Endometrial microvascular endothelial cells (primary cell): ENCODE data around the gene EPN2. TPM values are rescaled to one million over a fixed set of nuclear protein-coding genes. Genes with fewer than 3 reads are reported as not detected.

ENCODE experiments used
- in situ Hi-C: cut with HindIII; loops from 2 replicates; pipeline ENCODE4 v1.10.0; 2017; ENCODE audit warnings: low sequenced_read_pairs, low pct_unique_long_range_greater_than_20kb; ENCODE audit errors: inconsistent ontology term
- total RNA-seq: library from RNA; depleted of rRNA; stranded (reverse); fragments of >200 nt; gene quantifications from one replicate; pipeline ENCODE4 v1.2.3, GENCODE V29; 2015; ENCODE audit errors: inconsistent ontology term

EPN2 gene
- total RNA-seq, 1 donor from 2014 or later: 19.8 TPM

DNA sequence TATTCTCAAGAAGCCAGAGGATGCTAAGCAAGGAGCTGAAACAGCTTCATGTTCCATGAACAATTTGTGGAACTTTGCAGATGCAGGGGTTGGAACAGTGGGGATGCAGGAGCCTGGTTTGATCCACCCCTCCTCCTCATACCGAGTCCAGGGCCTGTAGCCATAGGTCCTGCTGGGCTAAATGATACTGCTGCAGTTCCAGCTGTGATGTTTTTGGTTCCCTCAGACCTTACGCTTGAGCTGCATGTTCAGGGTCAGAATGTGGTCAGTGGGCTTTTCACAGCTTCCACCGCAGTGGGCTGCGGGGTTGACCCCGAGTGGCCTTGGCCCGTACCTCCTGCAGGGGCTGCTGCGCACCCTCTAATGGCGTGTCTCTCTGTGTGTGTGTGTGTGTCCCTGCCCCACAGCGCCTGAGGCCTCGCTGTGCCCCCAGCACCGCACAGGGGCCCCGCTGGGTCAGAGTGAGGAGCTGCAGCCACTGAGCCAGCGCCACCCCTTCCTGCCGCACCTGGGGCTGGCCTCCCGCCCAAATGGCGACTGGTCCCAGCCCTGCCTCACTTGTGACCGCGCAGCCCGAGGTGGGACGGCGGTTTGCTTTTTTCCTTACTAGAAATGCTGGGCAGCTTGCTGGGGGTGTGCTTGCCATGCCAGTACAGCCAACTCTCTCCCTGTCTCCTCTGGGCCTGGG lies 48.2 kb downstream of the EPN2 start:
- in situ Hi-C loops: no loop called here

DNA sequence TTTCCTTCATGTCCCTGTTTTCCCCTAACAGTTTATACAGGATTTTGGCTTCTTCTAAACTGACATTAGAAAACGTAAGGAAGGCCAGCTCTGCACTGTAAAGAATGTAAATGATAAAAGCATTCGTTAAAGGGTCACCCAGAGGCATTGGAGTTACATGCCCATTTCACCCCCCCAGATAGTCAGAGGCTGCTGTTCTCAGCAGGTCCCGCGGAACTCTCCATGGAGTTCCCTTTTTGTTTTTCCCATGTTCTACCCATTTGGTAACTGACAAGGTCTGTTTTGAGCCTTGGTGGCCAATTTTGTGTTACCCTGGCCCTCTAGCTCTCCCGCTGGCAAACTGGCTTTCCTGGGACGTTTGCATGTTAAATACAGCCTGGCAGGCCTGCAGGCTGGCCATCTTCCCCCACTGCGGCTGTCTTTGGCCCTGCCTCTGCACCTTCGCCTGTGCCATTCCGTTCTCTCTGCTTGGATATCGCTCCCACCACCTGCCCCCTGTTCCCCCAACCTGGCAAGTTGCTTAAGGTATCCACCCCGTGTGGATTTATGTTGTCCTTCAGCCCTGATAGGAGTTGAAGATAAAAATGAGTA lies 49.7 kb downstream of the EPN2 start:
- in situ Hi-C loops: no loop called here

GRCh38 chr17:19287651-19288050 lies 50.5 kb downstream of the EPN2 start:
- in situ Hi-C loops: no loop called here

- in situ Hi-C loops: no loop called here
Measured at GRCh38 chr17:19288453-19288852, 51.3 kb downstream of the EPN2 start.

DNA sequence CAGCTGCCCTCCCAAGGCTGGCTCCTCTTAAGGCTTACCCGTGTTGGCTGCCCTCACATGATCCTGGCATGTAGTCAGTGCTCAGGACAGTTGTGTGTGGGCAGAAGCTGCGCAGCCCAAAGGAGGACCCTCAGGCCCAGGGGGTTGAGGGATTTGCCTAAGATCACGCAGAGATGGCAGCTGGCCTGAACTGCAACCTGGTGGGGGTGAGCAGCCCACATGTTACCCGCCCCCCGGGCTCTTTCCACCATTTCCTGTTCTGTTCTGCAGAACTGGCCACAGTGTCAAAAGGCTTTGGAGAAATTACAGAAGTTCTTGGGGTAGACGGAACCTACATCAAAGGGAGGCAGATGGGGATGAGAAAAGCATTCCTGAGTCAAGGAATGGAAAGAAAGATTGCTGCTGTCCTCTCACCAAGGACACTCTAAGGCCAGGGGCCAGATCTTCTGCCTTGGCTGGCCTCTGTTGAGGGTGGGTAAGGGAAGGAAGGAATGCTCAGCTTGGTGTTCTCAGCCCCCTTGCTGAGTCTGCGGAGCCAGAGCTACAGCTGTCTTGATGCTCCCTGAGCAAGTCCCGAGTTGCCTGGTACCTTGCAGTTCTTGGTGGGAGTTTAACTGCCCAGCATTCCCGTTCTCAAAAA lies 53.0 kb downstream of the EPN2 start:
- in situ Hi-C loops: no loop called here

DNA sequence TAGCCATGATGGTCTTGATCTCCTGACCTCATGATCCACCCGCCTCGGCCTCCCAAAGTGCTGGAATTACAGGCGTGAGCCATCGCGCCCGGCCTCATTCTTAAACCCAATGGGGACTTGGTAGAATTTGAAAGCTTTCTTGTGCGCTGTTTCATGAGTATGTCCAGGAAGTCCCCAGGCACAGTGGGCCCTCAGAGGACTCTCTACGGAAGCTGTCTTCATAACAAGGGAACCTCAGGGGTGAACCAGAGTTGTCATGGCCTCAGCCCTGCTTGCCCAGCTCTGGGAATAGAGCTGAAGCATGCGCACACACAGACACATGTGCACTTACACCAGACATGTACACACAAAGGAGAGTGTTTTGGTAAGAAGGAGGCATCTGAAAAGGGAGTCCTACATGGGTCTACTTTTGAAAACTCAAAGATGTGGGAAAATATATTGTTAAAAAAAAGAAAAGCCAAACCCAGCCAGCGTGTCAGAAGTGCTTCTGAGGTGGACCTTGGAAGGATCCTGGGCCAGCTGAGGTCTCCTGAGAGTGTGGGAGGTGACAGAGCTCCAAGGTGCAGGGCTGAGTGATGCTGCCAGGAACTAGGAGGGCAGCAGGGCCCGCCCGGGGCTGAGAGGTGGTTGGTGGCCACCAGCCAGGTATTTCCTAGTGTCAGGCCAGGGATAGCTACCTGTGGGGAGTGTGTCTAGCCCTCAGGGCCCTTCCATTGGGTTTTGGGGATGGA lies 54.6 kb downstream of the EPN2 start:
- in situ Hi-C loops: no loop called here

DNA sequence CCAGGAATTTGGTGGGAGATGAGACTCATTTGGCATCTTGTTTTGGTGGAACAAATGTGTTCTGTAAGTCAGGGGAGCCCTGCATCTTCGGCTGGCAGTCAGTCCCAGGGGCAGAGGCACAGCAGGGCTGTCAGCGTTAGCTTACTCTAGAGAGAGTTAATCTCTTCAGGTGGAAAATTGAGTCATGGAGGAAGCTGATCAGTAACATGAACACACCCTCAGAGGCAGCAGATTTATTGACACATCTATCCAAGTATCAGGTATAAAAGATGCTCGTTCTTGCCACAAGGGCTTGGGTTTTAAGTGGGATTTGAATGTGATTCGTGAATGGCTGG lies 55.2 kb downstream of the EPN2 start:
- in situ Hi-C loops: no loop called here

- in situ Hi-C loops: no loop called here
Measured at GRCh38 chr17:19294443-19294842, 57.3 kb downstream of the EPN2 start.

- in situ Hi-C loops: no loop called here
Measured at GRCh38 chr17:19295473-19296135, 58.4 kb downstream of the EPN2 start.

DNA sequence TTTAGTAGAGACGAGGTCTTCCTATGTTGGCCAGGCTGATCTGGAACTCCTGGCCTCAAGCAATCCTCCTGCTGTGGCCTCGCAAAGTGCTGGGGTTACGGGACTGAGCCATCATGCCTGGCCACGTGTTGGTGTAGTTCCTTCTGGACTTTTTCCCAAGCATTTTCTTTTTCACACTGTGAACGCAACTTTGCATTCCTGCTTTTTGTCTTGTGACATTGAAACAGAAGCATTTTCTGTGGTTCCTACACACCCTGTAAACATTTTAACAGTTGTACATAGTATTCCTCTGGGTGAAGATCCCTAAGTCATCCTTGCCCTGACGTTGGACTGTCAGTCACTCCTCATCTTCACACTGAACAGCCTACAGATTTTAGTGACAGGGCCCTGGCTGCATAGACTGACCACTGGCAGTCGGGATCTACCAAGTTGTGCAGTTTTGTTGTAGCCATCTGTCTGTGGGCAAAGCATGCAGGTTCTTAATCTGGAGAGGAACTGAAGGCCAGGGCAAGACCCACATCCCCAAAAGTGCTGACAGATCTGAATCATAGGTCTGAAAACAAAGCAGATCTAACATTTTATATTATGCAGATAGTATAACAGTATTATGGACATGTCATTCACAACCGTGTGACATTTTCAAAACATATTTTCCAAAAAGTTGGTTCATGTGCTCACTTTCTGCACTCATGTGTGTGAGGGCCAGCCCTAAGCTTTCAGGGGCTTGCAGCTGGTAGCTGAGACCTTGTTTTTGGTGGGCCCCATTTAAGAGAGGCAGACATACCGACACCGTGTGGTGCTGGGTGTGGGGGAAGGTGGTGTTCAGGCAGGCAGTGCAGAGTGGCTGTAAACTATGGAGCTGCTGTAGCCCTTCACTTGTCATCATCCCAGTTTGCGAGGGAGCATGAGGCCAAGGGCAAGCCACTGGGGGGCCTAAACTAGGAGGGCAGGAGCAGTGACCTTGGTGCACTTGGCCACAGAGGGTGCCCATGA lies 59.9 kb downstream of the EPN2 start:
- in situ Hi-C loops: no loop called here

GRCh38 chr17:19298569-19299213 lies 61.5 kb downstream of the EPN2 start:
- in situ Hi-C loops: no loop called here

GRCh38 chr17:19299214-19299747 lies 62.1 kb downstream of the EPN2 start:
- in situ Hi-C loops: no loop called here

- in situ Hi-C loops: no loop called here
Measured at GRCh38 chr17:19299866-19300265, 62.7 kb downstream of the EPN2 start.

- in situ Hi-C loops: no loop called here
Measured at GRCh38 chr17:19301274-19301951, 64.2 kb downstream of the EPN2 start.

- in situ Hi-C loops: no loop called here
Measured at GRCh38 chr17:19301973-19302372, 64.8 kb downstream of the EPN2 start.

- in situ Hi-C loops: no loop called here
Measured at GRCh38 chr17:19302791-19303331, 65.7 kb downstream of the EPN2 start.

GRCh38 chr17:19303367-19303776 lies 66.2 kb downstream of the EPN2 start:
- in situ Hi-C loops: no loop called here
